Karpas-422 (cell line): Measurements from ENCODE around the gene GNG3. TPM values are rescaled to one million over a fixed set of nuclear protein-coding genes. Genes with fewer than 3 reads are reported as not detected.
"Not testable (repeated sequence)": the region's sequence is repeated elsewhere in the genome, so short reads cannot be mapped to it uniquely, and the experiment has no call there.

Experiments
- DNase-seq: peaks from one replicate; pipeline ENCODE4 v3.0.0-alpha.2; 2015
- H2AFZ ChIP-seq: fragments of 200-600 bp; sonication (generic); 2 replicates; pipeline ENCODE4 v1.6.1; 2014; ENCODE audit warnings: antibody characterized with exemption, low read length, mixed read lengths
- H3K27ac ChIP-seq: fragments of 200-600 bp; sonication (generic); 2 replicates; pipeline ENCODE4 v1.5.1; 2014; ENCODE audit warnings: mild to moderate bottlenecking, low read length, moderate library complexity
- H3K27me3 ChIP-seq: fragments of 200-600 bp; sonication (generic); 2 replicates; pipeline ENCODE4 v1.6.1; 2014; ENCODE audit warnings: low read length, mixed read lengths
- H3K36me3 ChIP-seq: fragments of 200-600 bp; sonication (generic); 2 replicates; pipeline ENCODE4 v1.6.1; 2014; ENCODE audit warnings: low read length, mixed read lengths; ENCODE audit not compliant: insufficient read depth
- H3K4me1 ChIP-seq: fragments of 200-600 bp; sonication (generic); 2 replicates; pipeline ENCODE4 v1.6.1; 2014; ENCODE audit warnings: mild to moderate bottlenecking, low read length, mixed read lengths
- H3K4me2 ChIP-seq: fragments of 200-600 bp; sonication (generic); 2 replicates; pipeline ENCODE4 v1.6.1; 2014; ENCODE audit warnings: low read length, low read depth, mild to moderate bottlenecking; ENCODE audit not compliant: poor library complexity, severe bottlenecking
- H3K4me3 ChIP-seq: fragments of 200-600 bp; sonication (generic); 2 replicates; pipeline ENCODE4 v1.5.1; 2014; ENCODE audit warnings: mild to moderate bottlenecking, antibody characterized with exemption, low read length, mixed read lengths
- H3K79me2 ChIP-seq: fragments of 200-600 bp; sonication (generic); 2 replicates; pipeline ENCODE4 v1.6.1; 2014; ENCODE audit warnings: mild to moderate bottlenecking, low read length, mixed read lengths
- H3K9ac ChIP-seq: fragments of 200-600 bp; sonication (generic); 2 replicates; pipeline ENCODE4 v1.6.0; 2014; ENCODE audit warnings: low read length
- H3K9me2 ChIP-seq: fragments of 200-600 bp; sonication (generic), shearing (Covaris generic); replicated peaks from 2 replicates; pipeline ENCODE4 v1.6.0; 2014; ENCODE audit warnings: mild to moderate bottlenecking, low read length, moderate library complexity; ENCODE audit not compliant: insufficient read depth
- H3K9me3 ChIP-seq: fragments of 300-700, 200-600 bp; sonication (generic); 2 replicates; pipeline ENCODE4 v1.6.1; 2014; ENCODE audit warnings: low read length, mixed read lengths
- H4K20me1 ChIP-seq: fragments of 200-600 bp; sonication (generic); 2 replicates; pipeline ENCODE4 v1.6.1; 2014; ENCODE audit warnings: mild to moderate bottlenecking, antibody characterized with exemption, low read length, low read depth; ENCODE audit not compliant: insufficient read depth
- total RNA-seq: library from RNA; depleted of rRNA; stranded (reverse); fragments of >200 nt; shearing (Covaris generic); gene quantifications from 2 replicates; pipeline ENCODE4 v1.2.3, GENCODE V29; 2014; ENCODE audit warnings: low replicate concordance

The GNG3 gene
- total RNA-seq, 1 experiment from 2014 or later: not detected

- peaks cover 42% of the 10 kb centered on the region for H3K4me1 ChIP-seq
- H3K79me2 ChIP-seq: peaks cover 64% of the 10 kb centered on the region
These were observed 36.3 kb upstream of the GNG3 start for GRCh38 chr11:62671236-62671607.

GRCh38 chr11:62671608-62672389, 35.7 kb upstream of the GNG3 start, which contains the start of the genes LBHD1 and UQCC3:
LBHD1 (minus strand) TSS chr11:62672267; CDS start chr11:62670031, 2,236 bp downstream.
UQCC3 (plus strand) TSS chr11:62671673; CDS start chr11:62671746, 73 bp downstream.
- Histone ChIP-seq H3K79me2 (peaks cover 63% of the 10 kb centered on the region), H3K27me3 (no peaks in the 10 kb centered on the region), H3K4me2 (peak within 1 kb of the TSS; percentile 93), H3K4me3 (peak within 1 kb of the TSS; percentile 95), H3K27ac (peak within 1 kb of the TSS; percentile 88), H3K4me1 (peaks cover 39% of the 10 kb centered on the region), H3K9me2 (no peaks in the 10 kb centered on the region), H3K36me3 (peaks cover 8% of the 10 kb centered on the region; the same call in 1 of the 2 replicates), H2AFZ (peak within 1 kb of the TSS; percentile 17; the same call in 1 of the 2 replicates), H4K20me1 (no peaks in the 10 kb centered on the region), H3K9ac (peak within 1 kb of the TSS; percentile 96), H3K9me3 (no peaks in the 10 kb centered on the region)
- peak; percentile 96 for DNase-seq

More at GRCh38 chr11:62671236-62671607, 36.3 kb upstream of the GNG3 start:
- no peak for DNase-seq
- Histone ChIP-seq H3K9ac (peak overlapping the region; percentile 96), H3K9me3 (no peaks in the 10 kb centered on the region), H3K9me2 (no peaks in the 10 kb centered on the region), H4K20me1 (no peaks in the 10 kb centered on the region), H3K36me3 (peaks cover 8% of the 10 kb centered on the region; the same call in 1 of the 2 replicates), H3K4me3 (peak overlapping the region; percentile 95), H3K27me3 (no peaks in the 10 kb centered on the region), H3K4me2 (peak overlapping the region; percentile 93), H2AFZ (no peak overlapping the region), H3K27ac (peak overlapping the region; percentile 88)

GRCh38 chr11:62673196-62673525, 34.3 kb upstream of the GNG3 start:
- Histone ChIP-seq H3K4me1 (peaks cover 42% of the 10 kb centered on the region), H3K79me2 (peaks cover 68% of the 10 kb centered on the region), H3K27ac (no peak overlapping the region), H3K4me3 (peak overlapping the region; percentile 95), H3K4me2 (peak overlapping the region; percentile 93), H3K27me3 (no peaks in the 10 kb centered on the region), H3K9me3 (no peaks in the 10 kb centered on the region), H3K9ac (peak overlapping the region; percentile 96), H4K20me1 (no peaks in the 10 kb centered on the region; the same call in 1 of the 2 replicates), H3K36me3 (peaks cover 9% of the 10 kb centered on the region; the same call in 1 of the 2 replicates), H2AFZ (no peak overlapping the region), H3K9me2 (no peaks in the 10 kb centered on the region)
- no peak for DNase-seq

- not testable (repeated sequence) for H3K27me3 ChIP-seq, H3K4me3 ChIP-seq, H3K36me3 ChIP-seq, H3K9ac ChIP-seq, H4K20me1 ChIP-seq, H2AFZ ChIP-seq, H3K9me2 ChIP-seq, H3K27ac ChIP-seq, H3K4me2 ChIP-seq, H3K9me3 ChIP-seq, DNase-seq
- peaks cover 67% of the 10 kb centered on the region for H3K79me2 ChIP-seq
- H3K4me1 ChIP-seq: peaks cover 43% of the 10 kb centered on the region
These were observed 32.1 kb upstream of the GNG3 start for GRCh38 chr11:62675415-62675814.

GRCh38 chr11:62676698-62677097, 30.8 kb upstream of the GNG3 start:
- Histone ChIP-seq H3K4me1 (peaks cover 42% of the 10 kb centered on the region), H3K9ac (peak overlapping the region; percentile 97; the same call in 1 of the 2 replicates)
- DNase-seq: peak; percentile 33

GRCh38 chr11:62677156-62677555, 30.3 kb upstream of the GNG3 start:
- Histone ChIP-seq H3K4me3 (peak overlapping the region; percentile 98; the same call in 1 of the 2 replicates), H3K9ac (peak overlapping the region; percentile 97), H4K20me1 (no peaks in the 10 kb centered on the region; the same call in 1 of the 2 replicates), H3K79me2 (peaks cover 51% of the 10 kb centered on the region), H3K9me3 (no peaks in the 10 kb centered on the region), H3K27ac (no peak overlapping the region), H3K36me3 (peaks cover 9% of the 10 kb centered on the region; the same call in 1 of the 2 replicates), H3K4me1 (peaks cover 42% of the 10 kb centered on the region), H3K9me2 (no peaks in the 10 kb centered on the region), H3K27me3 (no peaks in the 10 kb centered on the region), H2AFZ (no peak overlapping the region), H3K4me2 (peak overlapping the region; percentile 100)
- DNase-seq: peak; percentile 34

More at GRCh38 chr11:62676698-62677097, 30.8 kb upstream of the GNG3 start:
- peaks cover 9% of the 10 kb centered on the region; the same call in 1 of the 2 replicates for H3K36me3 ChIP-seq
- peaks cover 55% of the 10 kb centered on the region for H3K79me2 ChIP-seq
- no peaks in the 10 kb centered on the region; the same call in 1 of the 2 replicates for H4K20me1 ChIP-seq
- no peak overlapping the region for H2AFZ ChIP-seq
- no peaks in the 10 kb centered on the region for H3K9me3 ChIP-seq
- H3K27me3 ChIP-seq: no peaks in the 10 kb centered on the region
- no peaks in the 10 kb centered on the region for H3K9me2 ChIP-seq
- H3K4me2 ChIP-seq: peak overlapping the region; percentile 100
- H3K4me3 ChIP-seq: no peak overlapping the region; the same call in 1 of the 2 replicates
- no peak overlapping the region for H3K27ac ChIP-seq

- Histone ChIP-seq H3K9me2 (no peaks in the 10 kb centered on the region), H3K36me3 (peaks cover 9% of the 10 kb centered on the region; the same call in 1 of the 2 replicates), H3K4me2 (peak overlapping the region; percentile 100), H2AFZ (no peak overlapping the region), H3K79me2 (peaks cover 47% of the 10 kb centered on the region), H3K4me3 (peak overlapping the region; percentile 98), H3K9ac (peak overlapping the region; percentile 97), H4K20me1 (no peaks in the 10 kb centered on the region; the same call in 1 of the 2 replicates), H3K9me3 (no peaks in the 10 kb centered on the region), H3K27ac (no peak overlapping the region), H3K27me3 (no peaks in the 10 kb centered on the region), H3K4me1 (peaks cover 38% of the 10 kb centered on the region)
- peak; percentile 38 for DNase-seq
These were observed 29.8 kb upstream of the GNG3 start for GRCh38 chr11:62677714-62678113.

GRCh38 chr11:62678433-62678769, 29.1 kb upstream of the GNG3 start:
- Histone ChIP-seq H2AFZ (no peak overlapping the region), H3K9me3 (no peaks in the 10 kb centered on the region), H3K9me2 (no peaks in the 10 kb centered on the region), H3K4me1 (peaks cover 31% of the 10 kb centered on the region), H3K9ac (peak overlapping the region; percentile 97), H3K4me2 (peak overlapping the region; percentile 100), H3K27me3 (no peaks in the 10 kb centered on the region), H3K79me2 (peaks cover 40% of the 10 kb centered on the region), H3K4me3 (peak overlapping the region; percentile 98), H4K20me1 (no peaks in the 10 kb centered on the region; the same call in 1 of the 2 replicates), H3K27ac (peak overlapping the region; percentile 73), H3K36me3 (peaks cover 9% of the 10 kb centered on the region; the same call in 1 of the 2 replicates)
- DNase-seq: peak; percentile 54
